NOMO-1 treated with dmso at 0.1 percent for 144 hours (cell line): ENCODE results near the gene CASP14.
"Not testable (repeated sequence)": the region's sequence is repeated elsewhere in the genome, so short reads cannot be mapped to it uniquely, and the experiment has no call there.

Source experiments
- DNase-seq: peaks from one replicate; lab custom pipeline; 2025; ENCODE audit not compliant: unreplicated experiment; lab: John Stamatoyannopoulos, UW

CASP14 gene, protein sequence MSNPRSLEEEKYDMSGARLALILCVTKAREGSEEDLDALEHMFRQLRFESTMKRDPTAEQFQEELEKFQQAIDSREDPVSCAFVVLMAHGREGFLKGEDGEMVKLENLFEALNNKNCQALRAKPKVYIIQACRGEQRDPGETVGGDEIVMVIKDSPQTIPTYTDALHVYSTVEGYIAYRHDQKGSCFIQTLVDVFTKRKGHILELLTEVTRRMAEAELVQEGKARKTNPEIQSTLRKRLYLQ

DNA sequence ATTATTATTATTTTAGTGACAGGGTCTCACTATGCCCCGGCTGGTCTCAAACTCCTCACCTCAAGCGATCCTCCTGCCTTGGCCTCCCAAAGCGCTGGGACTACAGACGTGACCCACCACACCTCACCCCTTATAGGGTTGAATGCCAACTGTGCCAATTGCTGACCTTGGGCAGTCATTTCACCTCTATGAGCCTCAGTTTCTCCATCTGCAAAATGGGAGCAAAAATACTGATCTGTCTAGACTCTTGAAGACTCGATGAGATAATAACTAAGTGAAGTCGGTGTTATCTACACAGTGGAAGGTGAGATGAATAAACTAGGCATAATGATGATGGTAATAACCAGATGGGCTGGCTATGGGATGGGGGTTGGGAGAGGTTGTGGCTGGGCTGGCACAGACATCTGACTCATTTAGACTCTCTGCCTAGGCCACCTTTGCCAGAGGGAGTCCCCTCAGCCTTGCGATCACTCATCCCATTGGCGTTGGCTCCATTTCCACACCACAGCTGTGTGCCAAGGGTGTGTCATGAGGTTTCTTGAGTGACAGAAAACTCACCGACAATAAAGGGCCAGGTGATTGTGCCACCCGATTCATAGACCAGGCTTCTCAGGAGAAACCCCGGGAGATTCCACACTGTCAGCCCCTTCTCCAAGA, at the start of gene CASP14:
Gene CASP14 (plus strand): TSS at position 596 of the 657 bp plus-strand sequence. CDS start 2,772 bp downstream, outside the sequence.
- no peak for DNase-seq

DNA sequence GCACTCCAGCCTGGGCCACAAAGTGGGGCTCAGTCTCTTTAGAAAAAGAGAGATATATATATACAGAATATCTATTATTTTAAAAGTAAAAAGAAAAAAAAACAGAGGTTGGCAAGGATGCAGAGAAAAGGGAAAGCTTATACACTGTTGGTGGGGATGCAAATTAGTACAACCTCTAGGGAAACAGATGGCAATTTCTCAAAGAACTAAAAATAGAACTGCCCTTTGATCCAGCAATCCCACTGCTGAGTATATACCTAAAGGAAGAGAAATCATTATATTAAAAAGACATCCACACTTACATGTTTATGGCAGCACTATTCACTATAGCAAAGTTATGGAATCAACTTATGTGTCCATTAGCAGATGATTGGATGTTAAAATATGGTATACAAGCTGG, 41.0 kb upstream of the CASP14 start:
- no peak for DNase-seq

- DNase-seq, result no peak
Observed at GRCh38 chr19:15010501-15011300, 38.6 kb upstream of the CASP14 start.

GRCh38 chr19:15014579-15014978, 34.7 kb upstream of the CASP14 start:
- no peak for DNase-seq

DNA sequence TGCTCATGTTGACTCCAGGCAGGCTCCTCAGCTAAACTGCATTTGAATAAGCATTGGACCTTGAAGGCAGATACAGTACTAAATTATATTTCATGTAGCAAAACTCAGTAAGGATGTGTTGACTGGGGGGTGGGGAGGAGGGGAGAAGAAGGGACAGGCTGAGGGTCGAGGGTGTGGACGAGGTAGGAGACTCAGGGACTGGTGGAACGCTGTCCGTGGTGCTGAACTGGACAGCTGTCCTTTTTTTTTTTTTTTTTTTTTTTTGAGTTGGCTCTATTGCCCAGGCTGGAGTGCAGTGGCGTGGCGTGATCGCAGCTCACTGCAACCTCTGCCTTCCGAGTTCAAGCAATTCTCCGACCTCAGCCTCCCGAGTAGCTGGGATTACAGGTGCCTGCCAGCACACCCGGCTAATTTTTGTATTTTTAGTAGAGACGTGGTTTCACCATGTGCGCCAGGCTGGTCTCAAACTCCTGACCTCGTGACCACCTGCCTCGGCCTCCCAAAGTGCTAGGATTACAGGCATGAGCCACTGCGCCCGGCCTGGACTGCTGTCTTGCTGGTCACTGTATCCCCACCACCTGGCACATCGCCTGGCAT, 33.2 kb upstream of the CASP14 start:
- DNase-seq, result no peak

DNA sequence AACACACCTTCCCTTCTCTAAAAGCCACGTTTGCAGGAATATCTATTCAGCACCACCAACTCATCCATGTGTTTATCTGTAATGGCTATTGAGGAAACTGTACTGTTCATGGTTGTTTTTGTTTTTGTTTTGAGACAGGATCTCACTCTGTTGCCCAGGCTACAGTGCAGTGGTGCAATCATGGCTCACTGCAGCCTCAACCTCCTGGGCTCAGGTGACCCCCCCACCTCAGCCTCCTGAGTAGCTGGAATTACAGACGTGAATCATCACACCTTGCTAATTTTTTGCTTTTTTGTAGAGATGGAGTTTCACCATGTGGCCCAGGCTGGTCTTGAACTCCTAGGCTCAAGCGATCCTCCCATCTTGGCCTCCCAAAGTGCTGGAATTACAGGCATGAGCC, 30.4 kb upstream of the CASP14 start:
- not testable (repeated sequence) for DNase-seq

DNA sequence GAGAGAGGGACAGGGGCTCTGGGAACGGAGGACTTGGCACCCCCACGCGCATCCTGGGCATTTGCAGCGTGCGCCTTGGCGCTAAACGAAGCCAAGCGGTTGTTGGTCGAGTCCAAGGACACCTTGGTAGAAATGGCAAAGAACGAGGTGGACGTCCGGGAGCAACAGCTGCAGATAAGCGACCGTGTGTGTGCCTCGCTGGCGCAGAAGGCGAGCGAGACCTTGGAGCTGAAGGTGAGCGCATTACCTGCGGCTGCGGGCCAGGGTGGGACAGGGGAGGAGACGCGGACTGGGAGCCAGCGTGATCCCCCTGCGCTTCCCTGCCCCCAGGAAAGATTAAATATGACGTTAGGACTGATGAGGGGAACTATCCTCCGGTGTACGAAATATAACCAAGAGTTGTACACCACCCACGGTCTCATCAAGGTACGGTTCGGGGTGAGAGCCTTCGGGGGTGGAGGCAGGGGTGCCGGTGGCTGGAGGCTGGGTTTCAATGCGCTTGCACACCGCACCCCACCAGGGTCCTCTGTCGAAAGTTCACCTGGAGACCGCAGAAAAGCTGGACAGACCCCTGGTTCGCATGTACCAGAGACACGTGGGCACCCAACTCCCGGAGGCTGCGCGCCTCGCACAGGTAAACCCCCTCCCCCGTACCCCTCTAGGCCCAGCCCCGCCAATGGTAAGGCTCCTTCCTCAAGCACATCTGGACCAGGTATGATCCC, 27.8 kb upstream of the CASP14 start:
- DNase-seq, result no peak

DNA sequence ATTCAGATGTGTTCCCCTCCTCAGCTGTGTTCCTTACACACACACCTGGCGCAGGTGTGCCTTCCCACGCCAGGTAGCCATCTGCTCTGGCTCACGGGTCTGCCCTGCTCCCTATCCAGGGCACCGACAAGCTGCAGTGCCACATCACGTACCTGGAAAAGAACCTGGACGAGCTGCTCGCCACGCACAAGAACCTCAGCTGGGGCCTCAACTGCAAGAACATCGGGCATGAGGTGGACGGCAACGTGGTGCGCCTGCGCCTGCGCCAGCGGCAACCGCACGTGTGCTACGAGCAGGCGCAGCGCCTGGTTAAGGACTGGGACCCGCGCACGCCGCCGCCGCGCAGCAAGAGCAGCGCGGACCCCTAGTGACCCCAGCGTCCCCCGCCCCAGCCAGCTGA, 26.5 kb upstream of the CASP14 start:
- no peak for DNase-seq

DNA sequence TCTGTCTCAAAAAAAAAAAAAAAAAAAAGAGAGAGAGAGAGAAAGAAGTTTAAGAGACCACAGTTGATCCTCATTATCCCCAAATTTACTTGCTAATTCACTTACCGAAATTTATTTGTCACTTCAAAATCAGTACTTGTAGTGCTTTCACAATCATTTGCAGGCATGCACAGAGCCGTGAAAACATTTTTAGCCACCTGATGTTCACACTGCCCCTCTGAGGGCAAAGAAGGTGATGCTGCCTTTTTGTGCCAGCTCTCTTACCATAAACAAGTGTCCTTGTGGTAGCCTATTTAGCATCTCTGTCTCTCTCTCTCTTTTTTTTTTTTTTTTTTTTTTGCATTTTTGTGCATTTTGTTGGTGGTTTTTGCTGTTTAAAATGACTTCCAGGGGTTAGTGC, 24.1 kb upstream of the CASP14 start:
- no peak for DNase-seq

DNA sequence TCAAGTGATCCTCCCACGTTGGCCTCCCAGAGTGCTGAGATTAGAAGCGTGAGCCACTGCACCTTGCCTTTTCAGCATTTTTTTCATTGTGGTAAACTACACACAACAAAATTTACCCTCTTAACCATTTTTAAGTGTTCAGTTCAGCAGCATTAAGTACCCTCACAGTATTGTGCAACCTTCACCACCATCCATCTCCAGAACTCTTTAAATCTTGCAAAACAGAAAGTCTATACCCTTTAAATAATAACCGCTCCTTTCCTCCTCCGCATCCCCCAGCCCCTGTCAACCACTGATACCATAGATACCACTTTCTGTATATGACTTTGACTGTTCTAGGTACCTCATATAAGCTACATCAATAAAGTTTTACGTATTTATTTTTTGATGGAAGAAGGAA, 20.8 kb upstream of the CASP14 start:
- DNase-seq, result no peak

- no peak for DNase-seq
Observed at GRCh38 chr19:15031675-15032074, 17.6 kb upstream of the CASP14 start.

GRCh38 chr19:15035795-15036311, 13.4 kb upstream of the CASP14 start:
- DNase-seq, result no peak

GRCh38 chr19:15037586-15037985, 11.7 kb upstream of the CASP14 start:
- no peak for DNase-seq

DNA sequence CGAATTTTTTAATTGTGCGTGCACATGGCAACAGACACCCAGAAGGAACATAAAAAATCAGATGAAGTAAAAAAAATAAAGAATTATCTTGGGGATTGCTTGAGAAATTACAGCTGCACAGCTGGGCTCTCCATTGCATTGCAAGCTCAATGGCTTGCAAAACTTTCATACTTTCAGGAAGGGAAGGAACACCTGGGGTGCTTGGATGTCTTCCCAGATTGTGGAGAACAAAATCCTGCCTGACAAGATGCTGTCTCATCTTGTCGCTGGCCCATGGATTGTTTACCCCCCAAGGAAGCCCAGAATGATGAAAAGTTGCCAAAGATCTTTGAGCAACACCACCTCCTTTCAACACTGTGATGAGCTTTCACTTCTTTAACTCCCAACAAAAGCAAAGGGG, 11.0 kb upstream of the CASP14 start:
- no peak for DNase-seq

GRCh38 chr19:15042003-15042402, 7.3 kb upstream of the CASP14 start:
- DNase-seq, result no peak

GRCh38 chr19:15042826-15043225, 6.5 kb upstream of the CASP14 start:
- DNase-seq, result no peak

GRCh38 chr19:15045506-15045905, 3.8 kb upstream of the CASP14 start:
- DNase-seq, result no peak

DNA sequence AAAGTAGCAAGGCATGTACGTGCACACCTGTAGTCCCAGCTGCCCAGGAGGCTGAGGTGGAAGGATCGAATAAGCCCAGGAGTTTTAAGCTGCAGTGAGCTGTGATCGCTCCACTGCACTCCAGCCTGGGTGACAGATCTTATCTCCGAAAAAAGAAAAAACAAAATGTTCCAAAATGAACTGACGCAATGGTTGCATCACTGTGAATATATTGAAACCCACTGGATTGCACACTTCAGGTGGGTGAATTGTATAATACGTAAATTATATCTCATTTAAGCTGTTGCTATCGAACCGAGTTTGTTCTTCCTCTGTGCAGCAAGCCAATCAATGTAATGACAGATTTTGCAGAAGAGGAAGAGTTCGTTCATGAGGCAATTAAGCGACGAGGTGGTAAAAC, 1.6 kb upstream of the CASP14 start:
- no peak for DNase-seq

DNA sequence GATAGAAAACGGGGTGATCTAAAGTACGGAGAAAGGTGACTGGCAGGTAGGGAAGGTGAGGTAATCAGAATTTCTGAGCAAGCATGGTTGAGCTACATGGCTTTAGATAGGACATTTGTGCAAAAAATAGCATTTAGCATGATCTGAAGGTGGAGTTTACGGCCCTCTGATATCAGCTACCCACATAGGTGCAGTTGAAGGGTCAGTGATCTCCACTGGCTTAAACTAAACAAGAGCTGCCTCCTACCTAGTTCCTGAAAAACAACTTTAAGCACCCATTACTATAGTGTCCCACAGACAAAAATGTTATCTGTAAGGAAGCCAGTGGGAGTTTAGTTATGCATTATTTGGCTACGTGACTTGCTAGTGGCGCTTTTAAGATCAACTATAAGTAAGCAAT, 1.2 kb upstream of the CASP14 start:
- no peak for DNase-seq

- DNase-seq, result no peak
Observed at GRCh38 chr19:15050639-15051038, 1.4 kb downstream of the CASP14 start.

DNA sequence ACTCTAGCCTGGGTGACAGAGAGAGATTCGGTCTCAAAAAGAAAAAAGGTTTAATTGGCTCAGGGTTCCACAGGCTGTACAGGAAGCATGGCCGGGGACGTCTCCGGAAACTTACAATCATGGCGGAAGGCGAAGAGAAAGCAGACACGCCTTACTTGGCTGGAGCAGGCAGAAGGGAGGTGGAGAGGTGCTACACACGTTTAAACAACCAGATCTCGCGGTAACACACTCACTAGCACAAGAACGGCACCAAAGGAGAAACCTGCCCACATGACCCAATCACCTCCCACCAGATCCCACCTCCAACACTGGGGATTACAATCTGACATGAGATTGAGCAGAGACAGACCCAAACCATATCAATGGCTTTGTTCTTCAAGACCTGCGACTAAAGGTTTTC, 12.8 kb downstream of the CASP14 start:
- no peak for DNase-seq
